SK-N-SH treated with all-trans-retinoic acid at 6 μM for 48 hours (cell line): Measurements from ENCODE around the gene FEZF1.

Experiments
- ATAC-seq: fragments of 200-7000 bp; cut with Tn5 transposase; 3 replicates; pipeline ENCODE4 v1.9.1; 2020; ENCODE audit warnings: mild to moderate bottlenecking, moderate library complexity
- ARNTL ChIP-seq: fragments of 450-650 bp; formaldehyde crosslinking; IDR thresholded peaks from 2 replicates; pipeline ENCODE4 v1.5.0; 2020; ENCODE audit warnings: low read depth, mild to moderate bottlenecking, moderate library complexity, borderline replicate concordance
- BACH2 ChIP-seq: fragments of 250-450 bp; sonication (Bioruptor Pico); IDR thresholded peaks from 2 replicates; pipeline ENCODE4 v1.9.0; 2021; ENCODE audit warnings: mild to moderate bottlenecking, borderline replicate concordance
- CREB5 ChIP-seq: fragments of 250-450 bp; sonication (Bioruptor Pico); IDR thresholded peaks from 2 replicates; pipeline ENCODE4 v1.5.1; 2020; ENCODE audit warnings: low read depth, mild to moderate bottlenecking, moderate library complexity
- CSDC2 ChIP-seq: fragments of 250-450 bp; sonication (Bioruptor Pico); IDR thresholded peaks from 2 replicates; pipeline ENCODE4 v1.5.0; 2020; ENCODE audit warnings: mild to moderate bottlenecking, moderate library complexity
- CSRNP3 ChIP-seq: fragments of 250-450 bp; sonication (Bioruptor Pico); IDR thresholded peaks from 2 replicates; pipeline ENCODE4 v1.5.1; 2021; ENCODE audit warnings: mild to moderate bottlenecking, moderate library complexity
- ESRRG ChIP-seq: fragments of 250-450 bp; sonication (Bioruptor Pico); IDR thresholded peaks from 2 replicates; pipeline ENCODE4 v1.6.1; 2021; ENCODE audit warnings: mild to moderate bottlenecking
- GLIS3 ChIP-seq: fragments of 250-450 bp; sonication (Bioruptor Pico); IDR thresholded peaks from 2 replicates; pipeline ENCODE4 v1.5.0; 2020; ENCODE audit warnings: mild to moderate bottlenecking, moderate library complexity
- ISL1 ChIP-seq: fragments of 250-450 bp; sonication (Bioruptor Pico); IDR thresholded peaks from 2 replicates; pipeline ENCODE4 v2.1.2; 2022; ENCODE audit warnings: mild to moderate bottlenecking, moderate library complexity
- OSR1 ChIP-seq: fragments of 250-450 bp; sonication (Bioruptor Pico); IDR thresholded peaks from 2 replicates; pipeline ENCODE4 v1.8.0; 2022; ENCODE audit warnings: moderate library complexity, mild to moderate bottlenecking, inconsistent platforms
- PATZ1 ChIP-seq: fragments of 250-450 bp; sonication (Bioruptor Pico); IDR thresholded peaks from 2 replicates; pipeline ENCODE4 v1.8.0; 2020; ENCODE audit warnings: mild to moderate bottlenecking, moderate library complexity, borderline replicate concordance
- POU6F1 ChIP-seq: fragments of 250-450 bp; sonication (Bioruptor Pico); IDR thresholded peaks from 2 replicates; pipeline ENCODE4 v1.8.0; 2021; ENCODE audit warnings: low read depth, mild to moderate bottlenecking, moderate library complexity, borderline replicate concordance
- PPARA ChIP-seq: fragments of 250-450 bp; sonication (Bioruptor Pico); IDR thresholded peaks from 2 replicates; pipeline ENCODE4 v1.5.0; 2020; ENCODE audit warnings: mild to moderate bottlenecking, borderline replicate concordance
- RARB ChIP-seq: fragments of 250-450 bp; sonication (Bioruptor Pico); IDR thresholded peaks from 2 replicates; pipeline ENCODE4 v1.8.0; 2021; ENCODE audit warnings: mild to moderate bottlenecking, moderate library complexity
- SNAI2 ChIP-seq: fragments of 250-450 bp; sonication (Bioruptor Pico); IDR thresholded peaks from 2 replicates; pipeline ENCODE4 v1.5.0; 2020; ENCODE audit warnings: mild to moderate bottlenecking, moderate library complexity
- TCF4 ChIP-seq: fragments of 250-450 bp; sonication (Bioruptor Pico); IDR thresholded peaks from 2 replicates; pipeline ENCODE4 v1.8.0; 2021; ENCODE audit warnings: mild to moderate bottlenecking, moderate library complexity, borderline replicate concordance
- TOX ChIP-seq: fragments of 250-450 bp; sonication (Bioruptor Pico); IDR thresholded peaks from 2 replicates; pipeline ENCODE4 v1.8.0; 2021; ENCODE audit warnings: mild to moderate bottlenecking, moderate library complexity, borderline replicate concordance
- ZC3H10 ChIP-seq: fragments of 250-450 bp; sonication (Bioruptor Pico); IDR thresholded peaks from 2 replicates; pipeline ENCODE4 v1.5.1; 2021; ENCODE audit warnings: mild to moderate bottlenecking, moderate library complexity
- ZFP3 ChIP-seq: fragments of 250-450 bp; sonication (Bioruptor Pico); IDR thresholded peaks from 2 replicates; pipeline ENCODE4 v1.5.0; 2020; ENCODE audit warnings: mild to moderate bottlenecking, moderate library complexity
- ZFP30 ChIP-seq: fragments of 450-650 bp; formaldehyde crosslinking; IDR thresholded peaks from 2 replicates; pipeline ENCODE4 v1.5.0; 2022; ENCODE audit warnings: mild to moderate bottlenecking, moderate library complexity
- ZNF70 ChIP-seq: fragments of 450-650 bp; formaldehyde crosslinking; IDR thresholded peaks from 2 replicates; pipeline ENCODE4 v1.5.0; 2020; ENCODE audit warnings: mild to moderate bottlenecking, moderate library complexity
- ZNF8 ChIP-seq: fragments of 450-650 bp; formaldehyde crosslinking; IDR thresholded peaks from 2 replicates; pipeline ENCODE4 v1.5.0; 2020; ENCODE audit warnings: mild to moderate bottlenecking, moderate library complexity

FEZF1 gene

GRCh38 chr7:122304996-122305421 is 459 bp upstream of the FEZF1 start:
- no peak for ATAC-seq
- TF ChIP-seq ZNF70 (CRISPR knock-in tag) (no peak), BACH2 (CRISPR knock-in tag) (no peak)

GRCh38 chr7:122303531-122304318 is 825 bp downstream of the FEZF1 start:
- ATAC-seq, result no peak; the same call in 2 of the 3 replicates
- no peak for TF ChIP-seq ZNF70 (CRISPR knock-in tag)
- TF ChIP-seq ZNF8, result no peak

- ATAC-seq, result no peak
- TF ChIP-seq ZC3H10, result no peak
- no peak for TF ChIP-seq ARNTL
- TF ChIP-seq GLIS3 (CRISPR knock-in tag), result no peak
- TF ChIP-seq SNAI2 (CRISPR knock-in tag), result no peak
- TF ChIP-seq CSDC2 (CRISPR knock-in tag), result no peak
- TF ChIP-seq CREB5 (CRISPR knock-in tag), result no peak
- TF ChIP-seq RARB (CRISPR knock-in tag), result no peak
- TF ChIP-seq ESRRG, result no peak
- TF ChIP-seq TOX (CRISPR knock-in tag), result no peak
- TF ChIP-seq ZFP3 (CRISPR knock-in tag), result no peak
- no peak for TF ChIP-seq ISL1 (CRISPR knock-in tag)
- TF ChIP-seq PPARA, result no peak
- TF ChIP-seq ZFP30 (CRISPR knock-in tag), result no peak
- no peak for TF ChIP-seq PATZ1
- no peak for TF ChIP-seq POU6F1 (CRISPR knock-in tag)
- TF ChIP-seq OSR1 (CRISPR knock-in tag), result no peak
- TF ChIP-seq ZNF8, result no peak
- no peak for TF ChIP-seq CSRNP3 (CRISPR knock-in tag)
- no peak for TF ChIP-seq BACH2 (CRISPR knock-in tag)
- no peak for TF ChIP-seq TCF4 (CRISPR knock-in tag)
Observed at GRCh38 chr7:122302761-122303530, 1.6 kb downstream of the FEZF1 start.

GRCh38 chr7:122301858-122302760 is 2.4 kb downstream of the FEZF1 start:
- TF ChIP-seq PATZ1, result no peak
- TF ChIP-seq ISL1 (CRISPR knock-in tag), result no peak
- no peak for TF ChIP-seq BACH2 (CRISPR knock-in tag)
- TF ChIP-seq TOX (CRISPR knock-in tag), result no peak
- no peak for TF ChIP-seq ESRRG
- TF ChIP-seq CSRNP3 (CRISPR knock-in tag), result no peak
- ATAC-seq, result no peak; the same call in 2 of the 3 replicates
